Measurements from ENCODE around the gene SBF2. TPM values are rescaled to one million over a fixed set of nuclear protein-coding genes. Genes with fewer than 3 reads are reported as not detected.

SBF2 gene
- total RNA-seq, 4 donors from 2014 or later = 67.5 to 92.9 (median 71.6) TPM

DNA sequence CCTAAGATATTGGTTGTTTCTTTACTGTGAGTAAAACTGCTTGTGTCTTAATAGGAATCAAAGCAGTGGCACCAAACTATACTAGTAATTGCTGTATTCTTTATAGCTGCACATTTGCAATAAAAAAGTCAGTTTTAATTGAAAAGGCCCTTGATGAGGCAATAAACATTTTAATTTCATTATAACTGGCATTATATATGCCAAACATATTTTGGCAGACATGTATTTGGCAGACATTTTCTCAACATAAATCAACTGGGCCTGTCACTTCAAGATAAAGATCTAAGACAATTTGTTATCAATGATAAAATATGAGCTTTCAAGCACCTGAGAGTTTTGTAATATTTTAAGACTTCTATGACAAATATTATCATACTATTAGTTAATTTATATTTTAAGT lies 245.7 kb downstream of the SBF2 start:
- Histone ChIP-seq H3K27ac (no peak overlapping the region), H3K9me3 (no peaks in the 10 kb centered on the region), H3K27me3 (no peaks in the 10 kb centered on the region), H3K4me1 (peaks cover 4 to 6% of the 10 kb centered on the region in 2 donors), H3K36me3 (no peaks in the 10 kb centered on the region), H3K4me3 (replicated peaks in 1 of 3) (no peak overlapping the region)
- no peak for DNase-seq
- TF ChIP-seq, protein P1, sequence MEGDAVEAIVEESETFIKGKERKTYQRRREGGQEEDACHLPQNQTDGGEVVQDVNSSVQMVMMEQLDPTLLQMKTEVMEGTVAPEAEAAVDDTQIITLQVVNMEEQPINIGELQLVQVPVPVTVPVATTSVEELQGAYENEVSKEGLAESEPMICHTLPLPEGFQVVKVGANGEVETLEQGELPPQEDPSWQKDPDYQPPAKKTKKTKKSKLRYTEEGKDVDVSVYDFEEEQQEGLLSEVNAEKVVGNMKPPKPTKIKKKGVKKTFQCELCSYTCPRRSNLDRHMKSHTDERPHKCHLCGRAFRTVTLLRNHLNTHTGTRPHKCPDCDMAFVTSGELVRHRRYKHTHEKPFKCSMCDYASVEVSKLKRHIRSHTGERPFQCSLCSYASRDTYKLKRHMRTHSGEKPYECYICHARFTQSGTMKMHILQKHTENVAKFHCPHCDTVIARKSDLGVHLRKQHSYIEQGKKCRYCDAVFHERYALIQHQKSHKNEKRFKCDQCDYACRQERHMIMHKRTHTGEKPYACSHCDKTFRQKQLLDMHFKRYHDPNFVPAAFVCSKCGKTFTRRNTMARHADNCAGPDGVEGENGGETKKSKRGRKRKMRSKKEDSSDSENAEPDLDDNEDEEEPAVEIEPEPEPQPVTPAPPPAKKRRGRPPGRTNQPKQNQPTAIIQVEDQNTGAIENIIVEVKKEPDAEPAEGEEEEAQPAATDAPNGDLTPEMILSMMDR (IDR thresholded peaks at IDR 0.05) = no peak
- TF ChIP-seq POLR2A (IDR thresholded peaks at IDR 0.05) = no peak
- intact Hi-C loops (cut with DNase I) = no loop called here

DNA sequence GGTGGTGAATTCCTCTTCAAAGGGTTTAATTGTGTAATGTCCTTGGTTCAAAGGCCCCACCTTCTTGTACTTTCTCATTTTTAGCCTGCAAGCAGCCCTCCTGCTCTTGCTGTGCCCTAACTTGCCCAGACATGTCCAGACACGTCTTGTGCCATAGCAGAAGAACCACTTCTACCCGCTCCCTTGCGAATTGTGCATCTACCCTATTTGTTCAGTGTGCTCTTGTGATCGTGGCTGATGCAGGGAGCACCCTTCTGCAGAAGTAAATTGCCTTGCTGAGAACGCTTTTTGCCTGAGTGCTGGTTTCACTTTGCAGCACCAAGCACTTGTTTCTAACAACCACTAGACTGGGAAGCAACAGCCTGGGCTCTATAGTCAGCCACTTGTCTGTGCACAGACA lies 249.4 kb downstream of the SBF2 start:
- WGBS, 2 donors = 95 to 96% methylated on average over 5 of the region's 5 CpGs
- no peaks in the 10 kb centered on the region for H3K36me3 ChIP-seq
- no peak overlapping the region for H3K4me3 ChIP-seq (replicated peaks in 1 of 3)
- intact Hi-C loops (cut with DNase I) = no loop called here
- H3K4me1 ChIP-seq = no peaks in the 10 kb centered on the region
- TF ChIP-seq POLR2A (IDR thresholded peaks at IDR 0.05) = no peak
- TF ChIP-seq, protein P1 (IDR thresholded peaks at IDR 0.05) = no peak
- no peaks in the 10 kb centered on the region for H3K27me3 ChIP-seq
- DNase-seq = no peak
- H3K27ac ChIP-seq = no peak overlapping the region
- H3K9me3 ChIP-seq = no peaks in the 10 kb centered on the region

DNA sequence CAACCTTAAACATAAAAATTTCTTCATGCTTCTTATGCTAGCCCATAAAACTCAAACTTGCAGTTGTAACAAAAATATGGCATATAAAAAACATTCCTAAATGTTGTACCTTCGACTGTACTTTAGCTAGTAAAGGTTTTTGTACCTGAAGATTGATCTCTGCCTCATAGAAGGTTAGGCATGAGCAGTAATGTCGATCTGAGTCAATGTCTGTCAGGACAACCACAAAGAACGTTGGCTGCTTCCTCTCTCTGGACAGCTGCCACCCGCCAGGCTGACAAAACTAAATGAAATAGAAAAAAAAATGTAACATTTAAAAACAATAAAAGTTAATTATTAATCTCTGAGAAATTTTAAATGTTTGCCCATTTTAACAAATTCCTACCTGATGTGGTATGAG lies 251.3 kb downstream of the SBF2 start:
- Histone ChIP-seq H3K27ac (no peak overlapping the region), H3K9me3 (no peaks in the 10 kb centered on the region), H3K36me3 (no peaks in the 10 kb centered on the region), H3K27me3 (no peaks in the 10 kb centered on the region), H3K4me3 (replicated peaks in 1 of 3) (no peak overlapping the region), H3K4me1 (no peaks in the 10 kb centered on the region)
- 85 to 94% methylated on average over 4 of the region's 4 CpGs for WGBS, 2 donors
- DNase-seq = no peak
- intact Hi-C loops (cut with DNase I) = no loop called here
- TF ChIP-seq, protein P1 (IDR thresholded peaks at IDR 0.05) = no peak
- TF ChIP-seq POLR2A (IDR thresholded peaks at IDR 0.05) = no peak

DNA sequence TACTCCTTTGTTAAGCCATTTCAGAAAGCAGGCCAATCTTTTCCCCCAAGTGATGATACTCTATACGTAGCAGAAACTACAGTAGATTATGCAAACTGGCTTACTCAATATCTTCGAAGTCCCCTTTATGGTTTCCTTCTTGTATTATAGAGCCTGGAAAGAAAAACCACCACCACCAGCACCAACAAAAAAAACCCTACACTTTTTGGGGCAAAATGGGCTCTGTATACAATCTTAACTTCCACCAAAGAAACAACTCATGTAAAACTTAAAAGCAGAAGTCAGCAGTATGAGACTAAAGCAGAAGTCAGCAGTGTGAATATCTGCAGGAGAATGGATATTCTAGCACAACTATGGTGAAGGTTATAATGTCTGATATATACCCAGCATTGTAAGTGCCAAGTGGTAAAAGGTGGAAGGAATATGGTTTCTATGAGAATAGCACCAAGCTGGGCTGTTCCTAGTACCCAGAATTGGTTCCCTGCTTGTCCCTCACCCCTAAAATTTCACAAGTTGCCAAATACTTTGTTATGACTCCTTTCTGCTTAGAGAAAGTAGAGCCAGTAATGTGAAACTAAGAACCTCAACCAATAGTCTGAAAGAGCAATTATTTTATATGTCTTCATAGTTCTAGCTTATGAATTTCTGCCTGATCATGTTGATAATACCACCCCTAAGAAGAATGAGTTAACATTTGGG lies 252.1 kb downstream of the SBF2 start:
- no peaks in the 10 kb centered on the region for H3K36me3 ChIP-seq
- WGBS, 2 donors = 48 to 95% methylated on average over 1 to 2 of the region's 2 CpGs
- no peaks in the 10 kb centered on the region for H3K27me3 ChIP-seq
- H3K9me3 ChIP-seq = no peaks in the 10 kb centered on the region
- H3K4me1 ChIP-seq = no peaks in the 10 kb centered on the region
- intact Hi-C loops (cut with DNase I) = no loop called here
- DNase-seq = no peak
- TF ChIP-seq POLR2A (IDR thresholded peaks at IDR 0.05) = no peak
- TF ChIP-seq, protein P1 (IDR thresholded peaks at IDR 0.05) = no peak
- H3K27ac ChIP-seq = no peak overlapping the region
- no peak overlapping the region for H3K4me3 ChIP-seq (replicated peaks in 1 of 3)

DNA sequence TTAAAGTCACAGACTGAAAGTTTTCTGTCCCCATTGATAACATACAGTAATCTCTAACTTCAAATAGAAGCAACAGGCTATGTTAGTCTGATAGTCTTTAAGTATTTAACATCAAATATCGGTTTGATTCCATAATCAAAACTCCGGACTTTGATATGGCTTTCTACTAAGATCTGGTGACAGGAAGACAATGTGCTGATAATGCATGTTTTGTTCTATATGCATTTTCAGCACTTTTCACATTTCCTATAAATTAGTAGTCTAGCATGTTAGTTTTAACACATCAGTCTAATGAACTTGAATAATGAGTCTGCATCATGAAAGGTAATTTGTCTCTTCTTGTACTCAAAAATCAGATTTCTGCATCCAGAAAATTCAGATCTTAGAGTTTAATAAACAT lies 252.7 kb downstream of the SBF2 start:
- intact Hi-C loops (cut with DNase I) = no loop called here
- H3K27ac ChIP-seq = no peak overlapping the region
- no peak overlapping the region for H3K4me3 ChIP-seq (replicated peaks in 1 of 3)
- no peaks in the 10 kb centered on the region for H3K27me3 ChIP-seq
- no peak for DNase-seq
- TF ChIP-seq, protein P1 (IDR thresholded peaks at IDR 0.05) = no peak
- no peak for TF ChIP-seq POLR2A (IDR thresholded peaks at IDR 0.05)
- H3K4me1 ChIP-seq = no peaks in the 10 kb centered on the region
- H3K36me3 ChIP-seq = no peaks in the 10 kb centered on the region
- WGBS, 2 donors = 45 to 47% methylated on average over 2 of the region's 2 CpGs
- H3K9me3 ChIP-seq = no peaks in the 10 kb centered on the region
